NCI-H774 (cell line): ENCODE data around the gene NEURL3.

Experiments used
- DNase-seq: peaks from one replicate; lab custom pipeline; 2025; lab: John Stamatoyannopoulos, UW

NEURL3 gene

GRCh38 chr2:96527286-96528005 is 22.3 kb upstream of the NEURL3 start:
- DNase-seq: no peak

- no peak for DNase-seq
Measured at GRCh38 chr2:96526615-96527285, 21.6 kb upstream of the NEURL3 start.

- DNase-seq: no peak
Measured at GRCh38 chr2:96526101-96526591, 21.0 kb upstream of the NEURL3 start.

- DNase-seq: no peak
Measured at GRCh38 chr2:96525211-96525507, 20.0 kb upstream of the NEURL3 start.

- DNase-seq: no peak
Measured at GRCh38 chr2:96524482-96525210, 19.5 kb upstream of the NEURL3 start.

GRCh38 chr2:96523659-96524481 is 18.7 kb upstream of the NEURL3 start:
- no peak for DNase-seq

GRCh38 chr2:96522304-96523203 is 17.4 kb upstream of the NEURL3 start:
- no peak for DNase-seq

GRCh38 chr2:96521219-96521618 is 16.1 kb upstream of the NEURL3 start:
- no peak for DNase-seq

- DNase-seq: no peak
Measured at GRCh38 chr2:96520697-96521096, 15.5 kb upstream of the NEURL3 start.

- no peak for DNase-seq
Measured at GRCh38 chr2:96520231-96520630, 15.1 kb upstream of the NEURL3 start.

- no peak for DNase-seq
Measured at GRCh38 chr2:96517079-96517478, 11.9 kb upstream of the NEURL3 start.

GRCh38 chr2:96514521-96514920 is 9.4 kb upstream of the NEURL3 start:
- no peak for DNase-seq

GRCh38 chr2:96512341-96512740 is 7.2 kb upstream of the NEURL3 start:
- no peak for DNase-seq

- no peak for DNase-seq
Measured at GRCh38 chr2:96511851-96512250, 6.7 kb upstream of the NEURL3 start.

- DNase-seq: no peak
Measured at GRCh38 chr2:96510931-96511595, 5.9 kb upstream of the NEURL3 start.

GRCh38 chr2:96509847-96510230 is 4.7 kb upstream of the NEURL3 start:
- no peak for DNase-seq

- DNase-seq: peak; percentile 79
Measured at GRCh38 chr2:96509114-96509846, 4.1 kb upstream of the NEURL3 start.

GRCh38 chr2:96508521-96509113 is 3.5 kb upstream of the NEURL3 start:
- no peak for DNase-seq

- DNase-seq: peak; percentile 55
Measured at GRCh38 chr2:96507957-96508520, 2.9 kb upstream of the NEURL3 start.
